HCT116 (cell line): ENCODE results near the gene OR2A2. TPM values are rescaled to one million over a fixed set of nuclear protein-coding genes. Genes with fewer than 3 reads are reported as not detected.

Source experiments
- ATAC-seq: fragments of 200-7000 bp; cut with Tn5 transposase; 2 replicates; pipeline ENCODE4 v1.9.1; 2020; ENCODE audit warnings: mild to moderate bottlenecking, moderate library complexity
- BruUV-seq: library from RNA; stranded (reverse); fragments of 400-500 nt; replicated peaks from 2 replicates; lab custom pipeline; 2021; lab: Mats Ljungman, UMichigan
- CTCF ChIA-PET: fragments of 300-600 bp; sonication (Branson Sonifier 250); formaldehyde crosslinking; loops from one replicate; lab custom pipeline; 2021; ENCODE audit warnings: antibody characterized with exemption; lab: Charles Lee
- POLR2A ChIA-PET: fragments of 300-600, 350-600 bp; sonication (Branson Sonifier 250); formaldehyde crosslinking; loops from one replicate; lab custom pipeline; 2021; ENCODE audit warnings: antibody characterized with exemption; lab: Charles Lee
- RAD21 ChIA-PET, 2 experiments: fragments of 300-600 bp; sonication (Branson Sonifier 250); formaldehyde crosslinking; loops; one replicate each; lab custom pipeline; 2023; ENCODE audit warnings: low total read pairs in 2 of 2; ENCODE audit not compliant: uncharacterized antibody in 2 of 2, unreplicated experiment in 2 of 2, low non-redundant PET in 1 of 2; lab: Charles Lee
- DNase-seq: peaks from one replicate; pipeline ENCODE4 v3.0.0-alpha.2; 2010; ENCODE audit warnings: low read depth, low spot score
- H2AFZ ChIP-seq: fragments of 200-600 bp; shearing (Covaris generic), sonication (generic); 2 replicates; pipeline ENCODE4 v1.6.1; 2017; ENCODE audit warnings: low read depth, mixed run types, mixed read lengths, antibody characterized with exemption, low read length; ENCODE audit not compliant: poor library complexity, severe bottlenecking
- H3K27ac ChIP-seq: 2 replicates; pipeline ENCODE4 v1.5.1; 2012; ENCODE audit warnings: low read depth, low read length
- H3K27me3 ChIP-seq: fragments of 200-600 bp; sonication (generic); 2 replicates; pipeline ENCODE4 v1.6.1; 2016; ENCODE audit warnings: mixed run types, low read length, mixed read lengths; ENCODE audit not compliant: insufficient read depth
- H3K36me3 ChIP-seq, 2 experiments: fragments of 200-500 bp in 1 of 2; fragments of 200-600 bp in 1 of 2; sonication (Bioruptor generic) in 1 of 2; sonication (generic) in 1 of 2; 2 replicates each; pipeline versions ENCODE4 v1.5.1 to v1.6.1; 2014 to 2016; ENCODE audit warnings: low read length in 2 of 2, inconsistent platforms in 1 of 2, mixed read lengths in 1 of 2, mixed run types in 1 of 2; ENCODE audit not compliant: insufficient read depth in 2 of 2, control insufficient read depth in 1 of 2
- H3K4me1 ChIP-seq, 2 experiments: fragments of 200-600 bp in 1 of 2; sonication (generic) in 1 of 2; 2 replicates each; pipeline versions ENCODE4 v1.5.1 to v1.6.1; 2012 to 2017; ENCODE audit warnings: low read length in 2 of 2, inconsistent platforms in 1 of 2, mild to moderate bottlenecking in 1 of 2, mixed read lengths in 1 of 2, mixed run types in 1 of 2, moderate library complexity in 1 of 2; ENCODE audit not compliant: insufficient read depth in 2 of 2, control insufficient read depth in 1 of 2
- H3K4me2 ChIP-seq: fragments of 200-600 bp; sonication (generic); 2 replicates; pipeline ENCODE4 v1.6.1; 2017; ENCODE audit warnings: mixed run types, low read length, mixed read lengths
- H3K4me3 ChIP-seq, 2 experiments: fragments of 200-600 bp in 1 of 2; sonication (generic) in 1 of 2; replicated peaks in 1 of 2; 2 replicates each; pipeline ENCODE4 v1.5.1; 2011 to 2016; ENCODE audit warnings: low read length in 2 of 2, control low read depth in 1 of 2, low read depth in 1 of 2, mild to moderate bottlenecking in 1 of 2, mixed read lengths in 1 of 2, mixed run types in 1 of 2
- H3K79me2 ChIP-seq: fragments of 200-600 bp; sonication (generic); 2 replicates; pipeline ENCODE4 v1.6.1; 2017; ENCODE audit warnings: mild to moderate bottlenecking, mixed run types, low read length, moderate library complexity, mixed read lengths; ENCODE audit not compliant: insufficient read depth
- H3K9ac ChIP-seq: fragments of 200-600 bp; sonication (generic); 2 replicates; pipeline ENCODE4 v1.6.1; 2016; ENCODE audit warnings: low read length, mixed read lengths
- H3K9me2 ChIP-seq: fragments of 200-600 bp; sonication (generic), shearing (Covaris generic); 2 replicates; pipeline ENCODE4 v1.6.1; 2017; ENCODE audit warnings: mixed run types, mild to moderate bottlenecking, moderate library complexity; ENCODE audit not compliant: insufficient read depth
- H3K9me3 ChIP-seq, 2 experiments: fragments of 200-500 bp in 1 of 2; fragments of 200-600 bp in 1 of 2; sonication (Bioruptor generic) in 1 of 2; sonication (generic) in 1 of 2; 2 replicates each; pipeline ENCODE4 v1.6.1; 2014 to 2017; ENCODE audit warnings: low read length in 2 of 2, mixed read lengths in 2 of 2, inconsistent platforms in 1 of 2, low read depth in 1 of 2, mild to moderate bottlenecking in 1 of 2, mixed run types in 1 of 2, moderate library complexity in 1 of 2; ENCODE audit not compliant: control insufficient read depth in 1 of 2, insufficient read depth in 1 of 2
- H4K20me1 ChIP-seq: fragments of 200-600 bp; sonication (generic), shearing (Covaris generic); 2 replicates; pipeline ENCODE4 v1.6.1; 2017; ENCODE audit warnings: mixed run types, mild to moderate bottlenecking, moderate library complexity; ENCODE audit not compliant: insufficient read depth
- CEBPB ChIP-seq: IDR thresholded peaks from 2 replicates; pipeline ENCODE4 v1.6.1; 2012; ENCODE audit warnings: low read depth
- EZH2phosphoT487 ChIP-seq: fragments of 200-600 bp; IDR thresholded peaks from 2 replicates; pipeline ENCODE4 v1.6.1; 2018; ENCODE audit warnings: antibody characterized with exemption, borderline replicate concordance
- FOSL1 ChIP-seq: IDR thresholded peaks from 2 replicates; pipeline ENCODE4 v1.6.1; 2012; ENCODE audit warnings: low read depth
- POLR2A ChIP-seq: IDR thresholded peaks from 2 replicates; pipeline ENCODE4 v1.7.0; 2011; ENCODE audit warnings: borderline replicate concordance; ENCODE audit not compliant: insufficient read depth, insufficient read length; ENCODE audit errors: extremely low read depth
- RAD21 ChIP-seq: IDR thresholded peaks from 2 replicates; pipeline ENCODE4 v1.6.1; 2012; ENCODE audit warnings: low read depth, mild to moderate bottlenecking
- SIN3A ChIP-seq: IDR thresholded peaks from 2 replicates; pipeline ENCODE4 v1.6.1; 2012; ENCODE audit warnings: low read depth
- SP1 ChIP-seq: IDR thresholded peaks from 2 replicates; pipeline ENCODE4 v1.6.1; 2012; ENCODE audit warnings: low read depth
- SRF ChIP-seq: IDR thresholded peaks from 2 replicates; pipeline ENCODE4 v1.6.1; 2012; ENCODE audit warnings: low read depth
- TCF7L2 ChIP-seq: IDR thresholded peaks from 2 replicates; pipeline ENCODE4 v1.7.0; 2011; ENCODE audit warnings: borderline replicate concordance, inconsistent platforms; ENCODE audit not compliant: insufficient read depth, insufficient read length; ENCODE audit errors: extremely low read depth
- ZNF274 ChIP-seq: fragments of 200-500 bp; sonication (Bioruptor generic); IDR thresholded peaks from 2 replicates; pipeline ENCODE4 v1.6.1; 2014; ENCODE audit warnings: mild to moderate bottlenecking, low read depth, low read length, inconsistent platforms
- intact Hi-C: fragments of 100-400 bp; cut with micrococcal nuclease; formaldehyde crosslinking; loops from 2 replicates; pipeline ENCODE4 v1.10.0; 2022
- total RNA-seq: library from RNA; stranded (reverse); gene quantifications from one replicate; pipeline ENCODE4 v1.2.1, GENCODE V29; 2021; ENCODE audit not compliant: unreplicated experiment
- TF ChIP-seq, protein P1 (sequence below): IDR thresholded peaks from 2 replicates; pipeline ENCODE4 v1.6.1; 2012
- TF ChIP-seq, protein P2 (sequence below): IDR thresholded peaks from 2 replicates; pipeline ENCODE4 v1.6.1; 2012; ENCODE audit warnings: low read depth
- TF ChIP-seq, protein P3 (sequence below): IDR thresholded peaks from 2 replicates; pipeline ENCODE4 v1.6.1; 2012
- TF ChIP-seq, protein P4 (sequence below): IDR thresholded peaks from 2 replicates; pipeline ENCODE4 v1.6.1; 2011; ENCODE audit warnings: mild to moderate bottlenecking, low read length, moderate library complexity; ENCODE audit not compliant: insufficient replicate concordance; ENCODE audit errors: extremely low read depth

Gene OR2A2
- total RNA-seq, 1 experiment from 2014 or later, result not detected

DNA sequence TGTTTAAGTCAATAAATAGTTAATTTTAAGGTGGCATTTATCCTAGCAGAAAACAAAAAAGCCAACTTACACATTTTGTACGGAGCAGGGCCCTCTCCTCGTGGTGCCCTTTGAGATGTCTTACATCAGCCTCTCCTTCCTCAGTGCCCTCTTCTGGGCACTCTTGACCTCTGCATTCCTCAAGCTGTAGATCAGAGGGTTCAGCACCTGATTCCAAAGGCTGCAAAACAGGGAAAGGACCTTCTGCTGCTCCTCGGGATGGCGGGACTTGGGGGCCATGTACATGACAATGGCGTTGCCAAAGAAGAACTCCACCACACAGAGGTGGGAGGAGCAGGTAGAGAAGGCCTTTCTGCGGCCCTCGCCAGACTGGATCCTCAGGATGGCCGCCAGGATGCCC, 9.0 kb downstream of the OR2A2 start:
- DNase-seq, result no peak
- H3K9me3 ChIP-seq, result no peaks in the 10 kb centered on the region
- no peaks in the 10 kb centered on the region for H3K9me2 ChIP-seq
- no TSS peak for BruUV-seq
- no peak for TF ChIP-seq SP1
- TF ChIP-seq, protein P1, sequence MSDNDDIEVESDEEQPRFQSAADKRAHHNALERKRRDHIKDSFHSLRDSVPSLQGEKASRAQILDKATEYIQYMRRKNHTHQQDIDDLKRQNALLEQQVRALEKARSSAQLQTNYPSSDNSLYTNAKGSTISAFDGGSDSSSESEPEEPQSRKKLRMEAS, result no peak
- TF ChIP-seq, protein P2, sequence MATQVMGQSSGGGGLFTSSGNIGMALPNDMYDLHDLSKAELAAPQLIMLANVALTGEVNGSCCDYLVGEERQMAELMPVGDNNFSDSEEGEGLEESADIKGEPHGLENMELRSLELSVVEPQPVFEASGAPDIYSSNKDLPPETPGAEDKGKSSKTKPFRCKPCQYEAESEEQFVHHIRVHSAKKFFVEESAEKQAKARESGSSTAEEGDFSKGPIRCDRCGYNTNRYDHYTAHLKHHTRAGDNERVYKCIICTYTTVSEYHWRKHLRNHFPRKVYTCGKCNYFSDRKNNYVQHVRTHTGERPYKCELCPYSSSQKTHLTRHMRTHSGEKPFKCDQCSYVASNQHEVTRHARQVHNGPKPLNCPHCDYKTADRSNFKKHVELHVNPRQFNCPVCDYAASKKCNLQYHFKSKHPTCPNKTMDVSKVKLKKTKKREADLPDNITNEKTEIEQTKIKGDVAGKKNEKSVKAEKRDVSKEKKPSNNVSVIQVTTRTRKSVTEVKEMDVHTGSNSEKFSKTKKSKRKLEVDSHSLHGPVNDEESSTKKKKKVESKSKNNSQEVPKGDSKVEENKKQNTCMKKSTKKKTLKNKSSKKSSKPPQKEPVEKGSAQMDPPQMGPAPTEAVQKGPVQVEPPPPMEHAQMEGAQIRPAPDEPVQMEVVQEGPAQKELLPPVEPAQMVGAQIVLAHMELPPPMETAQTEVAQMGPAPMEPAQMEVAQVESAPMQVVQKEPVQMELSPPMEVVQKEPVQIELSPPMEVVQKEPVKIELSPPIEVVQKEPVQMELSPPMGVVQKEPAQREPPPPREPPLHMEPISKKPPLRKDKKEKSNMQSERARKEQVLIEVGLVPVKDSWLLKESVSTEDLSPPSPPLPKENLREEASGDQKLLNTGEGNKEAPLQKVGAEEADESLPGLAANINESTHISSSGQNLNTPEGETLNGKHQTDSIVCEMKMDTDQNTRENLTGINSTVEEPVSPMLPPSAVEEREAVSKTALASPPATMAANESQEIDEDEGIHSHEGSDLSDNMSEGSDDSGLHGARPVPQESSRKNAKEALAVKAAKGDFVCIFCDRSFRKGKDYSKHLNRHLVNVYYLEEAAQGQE, result no peak
- no peak for TF ChIP-seq CEBPB
- TF ChIP-seq SIN3A, result no peak
- no peak for TF ChIP-seq TCF7L2
- no peak for TF ChIP-seq FOSL1
- TF ChIP-seq EZH2phosphoT487, result no peak
- TF ChIP-seq, protein P3, sequence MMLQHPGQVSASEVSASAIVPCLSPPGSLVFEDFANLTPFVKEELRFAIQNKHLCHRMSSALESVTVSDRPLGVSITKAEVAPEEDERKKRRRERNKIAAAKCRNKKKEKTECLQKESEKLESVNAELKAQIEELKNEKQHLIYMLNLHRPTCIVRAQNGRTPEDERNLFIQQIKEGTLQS, result no peak
- TF ChIP-seq RAD21, result no peak
- no peak for TF ChIP-seq POLR2A
- no peak for TF ChIP-seq SRF
- no peak for TF ChIP-seq ZNF274
- TF ChIP-seq, protein P4, sequence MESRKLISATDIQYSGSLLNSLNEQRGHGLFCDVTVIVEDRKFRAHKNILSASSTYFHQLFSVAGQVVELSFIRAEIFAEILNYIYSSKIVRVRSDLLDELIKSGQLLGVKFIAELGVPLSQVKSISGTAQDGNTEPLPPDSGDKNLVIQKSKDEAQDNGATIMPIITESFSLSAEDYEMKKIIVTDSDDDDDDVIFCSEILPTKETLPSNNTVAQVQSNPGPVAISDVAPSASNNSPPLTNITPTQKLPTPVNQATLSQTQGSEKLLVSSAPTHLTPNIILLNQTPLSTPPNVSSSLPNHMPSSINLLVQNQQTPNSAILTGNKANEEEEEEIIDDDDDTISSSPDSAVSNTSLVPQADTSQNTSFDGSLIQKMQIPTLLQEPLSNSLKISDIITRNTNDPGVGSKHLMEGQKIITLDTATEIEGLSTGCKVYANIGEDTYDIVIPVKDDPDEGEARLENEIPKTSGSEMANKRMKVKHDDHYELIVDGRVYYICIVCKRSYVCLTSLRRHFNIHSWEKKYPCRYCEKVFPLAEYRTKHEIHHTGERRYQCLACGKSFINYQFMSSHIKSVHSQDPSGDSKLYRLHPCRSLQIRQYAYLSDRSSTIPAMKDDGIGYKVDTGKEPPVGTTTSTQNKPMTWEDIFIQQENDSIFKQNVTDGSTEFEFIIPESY, result no peak
- no peak overlapping the region for H2AFZ ChIP-seq
- no peak overlapping the region for H3K4me2 ChIP-seq
- H3K4me3 ChIP-seq, result no peak overlapping the region
- H3K27me3 ChIP-seq, result no peaks in the 10 kb centered on the region
- H3K9ac ChIP-seq, result no peak overlapping the region
- no peaks in the 10 kb centered on the region for H3K36me3 ChIP-seq
- CTCF ChIA-PET, result interaction anchor here (0.6 kb wide), 1 partner anchor 9 kb away, joined by 4 read pairs; no protein-coding TSS in a partner anchor
- H4K20me1 ChIP-seq, result no peaks in the 10 kb centered on the region
- intact Hi-C loops, result no loop called here
- H3K4me1 ChIP-seq, result no peaks in the 10 kb centered on the region; a peak in 1 of 4 replicates
- no peak overlapping the region for H3K27ac ChIP-seq
- no peaks in the 10 kb centered on the region for H3K79me2 ChIP-seq
- RAD21 ChIA-PET, result no interaction called here
- POLR2A ChIA-PET, result no interaction called here
- ATAC-seq, result peak; percentile 60; the same call in 1 of the 2 replicates
